GM19193 (cell line): ENCODE data around the gene CEP70.

ENCODE experiments used
- POLR2A ChIP-seq: IDR thresholded peaks from 4 replicates; pipeline ENCODE4 v1.6.1; 2011; ENCODE audit not compliant: insufficient read depth, insufficient read length; ENCODE audit errors: extremely low read depth

Gene CEP70

GRCh38 chr3:138448631-138449030, 145.4 kb downstream of the CEP70 start:
- no peak for TF ChIP-seq POLR2A

DNA sequence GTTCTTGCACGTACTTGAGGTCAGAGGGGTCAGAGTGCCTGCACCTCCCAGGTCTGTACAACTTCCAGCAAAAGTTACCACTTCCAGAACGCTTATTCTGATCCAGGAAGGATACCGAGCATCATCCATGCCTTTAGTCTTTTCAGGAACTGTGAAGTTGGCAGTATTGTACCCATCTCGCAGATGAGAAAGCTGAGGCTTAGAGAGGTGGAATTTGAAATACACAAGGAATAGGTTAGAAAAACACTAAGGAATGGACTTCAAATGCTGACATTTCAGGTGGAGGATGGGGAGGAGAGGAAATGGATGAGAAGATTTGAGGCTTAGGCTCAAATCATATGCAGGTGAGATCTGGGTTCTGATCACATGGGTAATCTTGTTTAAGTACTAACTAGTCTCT, 148.4 kb downstream of the CEP70 start:
- TF ChIP-seq POLR2A, result no peak

DNA sequence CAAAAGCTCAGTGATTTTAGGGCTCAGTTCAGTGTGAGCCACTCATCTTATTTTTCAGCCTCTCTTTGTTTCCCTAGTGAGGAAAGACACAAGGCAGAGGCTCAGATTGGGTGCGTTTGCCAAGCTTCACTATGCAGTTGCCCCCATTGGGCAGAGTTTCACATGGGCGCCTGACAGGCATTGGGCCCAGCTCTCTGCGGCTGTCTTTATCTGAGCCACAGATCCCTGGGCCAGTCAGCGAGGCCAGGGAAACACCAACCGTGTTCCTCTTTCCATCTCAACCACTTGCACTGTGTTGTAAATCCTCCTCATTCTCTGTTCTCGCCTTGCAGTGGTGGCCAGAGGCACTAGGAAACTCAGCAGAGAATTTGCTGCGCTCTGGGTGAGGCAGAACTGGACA, 148.8 kb downstream of the CEP70 start:
- TF ChIP-seq POLR2A, result no peak
